Gastrocnemius medialis (tissue), 4 donors: ENCODE results near the gene DBNL. TPM values are rescaled to one million over a fixed set of nuclear protein-coding genes. Genes with fewer than 3 reads are reported as not detected.

Experiments
- ATAC-seq, 2 donors: fragments of 150-250 bp; one replicate each; pipeline ENCODE4 v1.9.1; 2016
- DNase-seq, 2 donors: peaks; one replicate each; pipeline ENCODE4 v3.0.0-alpha.2; 2019
- H3K27ac ChIP-seq, 4 donors: fragments of 200-600 bp; sonication (generic); 1 replicate in 1 of 4; 2 replicates in 3 of 4; pipeline ENCODE4 v1.5.1; 2016 to 2018; ENCODE audit warnings: mild to moderate bottlenecking in 2 of 4, moderate library complexity in 1 of 4
- H3K27me3 ChIP-seq, 3 donors: fragments of 200-600 bp; sonication (generic) in 2 of 3; 1 replicate in 1 of 3; 2 replicates in 2 of 3; pipeline versions ENCODE4 v1.5.1 to v1.6.0; 2016 to 2019; ENCODE audit warnings: mild to moderate bottlenecking in 1 of 3, moderate library complexity in 1 of 3
- H3K36me3 ChIP-seq, 2 donors: fragments of 200-600 bp; sonication (generic) in 1 of 2; one replicate each; pipeline ENCODE4 v1.5.1; 2017 to 2018
- H3K4me1 ChIP-seq, 2 donors: fragments of 200-600 bp; sonication (generic) in 1 of 2; one replicate each; pipeline ENCODE4 v1.5.1; 2016 to 2017; ENCODE audit warnings: mild to moderate bottlenecking in 2 of 2
- H3K4me3 ChIP-seq, 4 donors: fragments of 200-600 bp; sonication (generic) in 3 of 4; 1 replicate in 1 of 4; 2 replicates in 3 of 4; pipeline ENCODE4 v1.5.1; 2016 to 2019; ENCODE audit warnings: mild to moderate bottlenecking in 2 of 4
- H3K9me3 ChIP-seq, 3 donors: fragments of 200-600 bp; sonication (generic) in 2 of 3; 1 replicate in 1 of 3; 2 replicates in 2 of 3; pipeline ENCODE4 v1.5.1; 2016 to 2019
- CTCF ChIP-seq, 5 experiments: fragments of 450-650 bp in 3 of 5; fragments of 200-600 bp in 2 of 5; sonication (generic) in 2 of 5; IDR thresholded peaks in 4 of 5; conservative IDR thresholded peaks in 1 of 5; 1 replicate in 4 of 5; 2 replicates in 1 of 5; pipeline ENCODE4 v1.5.1; 2016 to 2019; ENCODE audit warnings: antibody characterized with exemption in 5 of 5, mild to moderate bottlenecking in 3 of 5, moderate library complexity in 3 of 5
- POLR2A ChIP-seq, 2 donors: fragments of 450-650 bp; IDR thresholded peaks; one replicate each; pipeline ENCODE4 v1.6.1; 2017; ENCODE audit warnings: antibody characterized with exemption in 2 of 2, mild to moderate bottlenecking in 2 of 2, moderate library complexity in 2 of 2
- in situ Hi-C, 4 donors: fragments of 200-750 bp; cut with MboI; loops; one replicate each; pipeline versions ENCODE4 v1.15.0 to v1.8.0; 2017; ENCODE audit warnings: low sequenced_read_pairs in 4 of 4
- intact Hi-C: fragments of 100-400 bp; cut with DNase I; formaldehyde crosslinking; loops from one replicate; pipeline ENCODE4 v1.15.1; 2023; ENCODE audit warnings: low total_unique reads
- total RNA-seq, 4 donors: library from RNA; depleted of rRNA; stranded (reverse); fragments of >200 nt; gene quantifications; one replicate each; pipeline versions ENCODE4 v1.1.0 to v1.2.3, GENCODE V29; 2016

The DBNL gene
- total RNA-seq, 4 donors from 2014 or later = 48.0 to 77.2 (median 56.0) TPM

GRCh38 chr7:44060091-44060947, 15.8 kb downstream of the DBNL start:
- H3K4me3 ChIP-seq = no peak overlapping the region
- peaks cover 33 to 42% of the 10 kb centered on the region in 2 donors for H3K4me1 ChIP-seq
- peak overlapping the region in 2 of 4 donors; percentile 88 to 95 for H3K27ac ChIP-seq
- in situ Hi-C loops (no loop called here), intact Hi-C loops (no loop called here)
- H3K36me3 ChIP-seq = peaks cover 0 to 51% of the 10 kb centered on the region in 2 donors
- DNase-seq (peak in 1 of 2 donors; percentile 11), ATAC-seq (no peak)
- H3K9me3 ChIP-seq = no peaks in the 10 kb centered on the region
- no peaks in the 10 kb centered on the region for H3K27me3 ChIP-seq
- TF ChIP-seq CTCF (IDR thresholded peaks at IDR 0.05 in 4 of 5, conservative IDR thresholded peaks at IDR 0.05 in 1 of 5) (no peak), POLR2A (IDR thresholded peaks at IDR 0.05) (no peak)

GRCh38 chr7:44060948-44061644, 16.6 kb downstream of the DBNL start:
- no peaks in the 10 kb centered on the region for H3K27me3 ChIP-seq
- no peaks in the 10 kb centered on the region for H3K9me3 ChIP-seq
- in situ Hi-C loops = no loop called here
- intact Hi-C loops = loop anchor here (1.0 kb wide), 1 partner anchor 16 kb away; no protein-coding TSS in a partner anchor
- peak in 1 of 2 donors; percentile 12 for DNase-seq
- TF ChIP-seq CTCF (IDR thresholded peaks at IDR 0.05 in 4 of 5, conservative IDR thresholded peaks at IDR 0.05 in 1 of 5) (no peak), POLR2A (IDR thresholded peaks at IDR 0.05) (no peak)
- H3K36me3 ChIP-seq = peaks cover 0 to 50% of the 10 kb centered on the region in 2 donors
- H3K4me1 ChIP-seq = peaks cover 40 to 50% of the 10 kb centered on the region in 2 donors
- peak overlapping the region in 3 of 4 donors; percentile 35 to 95 (median 88) for H3K27ac ChIP-seq
- H3K4me3 ChIP-seq = no peak overlapping the region
- no peak for ATAC-seq

GRCh38 chr7:44061645-44062179, 17.2 kb downstream of the DBNL start:
- Histone ChIP-seq H3K36me3 (peaks cover 0 to 44% of the 10 kb centered on the region in 2 donors), H3K4me3 (no peak overlapping the region), H3K9me3 (no peaks in the 10 kb centered on the region), H3K4me1 (peaks cover 46 to 56% of the 10 kb centered on the region in 2 donors), H3K27ac (peak overlapping the region; percentile 85 to 95 (median 90)), H3K27me3 (no peaks in the 10 kb centered on the region)
- ATAC-seq (no peak), DNase-seq (no peak)
- intact Hi-C loops = loop anchor here (1.0 kb wide), 1 partner anchor 16 kb away; no protein-coding TSS in a partner anchor
- in situ Hi-C loops = no loop called here
- no peak for TF ChIP-seq POLR2A (IDR thresholded peaks at IDR 0.05)
- no peak for TF ChIP-seq CTCF (IDR thresholded peaks at IDR 0.05 in 4 of 5, conservative IDR thresholded peaks at IDR 0.05 in 1 of 5)

GRCh38 chr7:44062180-44062902, 17.8 kb downstream of the DBNL start:
- Histone ChIP-seq H3K36me3 (peaks cover 0 to 37% of the 10 kb centered on the region in 2 donors), H3K27ac (peak overlapping the region; percentile 85 to 95 (median 90)), H3K4me1 (peaks cover 52 to 57% of the 10 kb centered on the region in 2 donors), H3K9me3 (no peaks in the 10 kb centered on the region), H3K27me3 (no peaks in the 10 kb centered on the region), H3K4me3 (no peak overlapping the region)
- peak in 1 of 2 donors; percentile 52 for DNase-seq
- in situ Hi-C loops = no loop called here
- TF ChIP-seq CTCF (IDR thresholded peaks at IDR 0.05 in 4 of 5, conservative IDR thresholded peaks at IDR 0.05 in 1 of 5) = no peak
- TF ChIP-seq POLR2A (IDR thresholded peaks at IDR 0.05) = no peak
- intact Hi-C loops = no loop called here
- ATAC-seq = no peak
